Activated CD4-positive, CD25-positive, alpha-beta regulatory T cell treated with anti-CD3 and anti-CD28 coated beads, Interleukin-2, amount 50 U/mL, for 24 hours (primary cell): Measurements from ENCODE around the gene KIF4B.
"Not testable (repeated sequence)": the region's sequence is repeated elsewhere in the genome, so short reads cannot be mapped to it uniquely, and the experiment has no call there.

Experiments used
- ATAC-seq, 2 donors: fragments of 150-1000 bp; cut with Tn5 transposase; one replicate each; pipeline ENCODE4 v1.10.0; 2021; ENCODE audit warnings: mild to moderate bottlenecking in 1 of 2, moderate library complexity in 1 of 2

The KIF4B gene

GRCh38 chr5:155006265-155006664 lies 7.3 kb upstream of the KIF4B start:
- not testable (repeated sequence) for ATAC-seq

GRCh38 chr5:155008669-155009068 lies 4.9 kb upstream of the KIF4B start:
- no peak for ATAC-seq

- no peak for ATAC-seq
These were observed 2.7 kb upstream of the KIF4B start for GRCh38 chr5:155010881-155011280.

GRCh38 chr5:155015239-155015638 lies 1.7 kb downstream of the KIF4B start:
- ATAC-seq: no peak

GRCh38 chr5:155017610-155018009 lies 4.1 kb downstream of the KIF4B start:
- no peak for ATAC-seq

GRCh38 chr5:155019601-155020226 lies 6.2 kb downstream of the KIF4B start:
- no peak for ATAC-seq

GRCh38 chr5:155021842-155022241 lies 8.3 kb downstream of the KIF4B start:
- no peak for ATAC-seq

GRCh38 chr5:155023320-155023719 lies 9.8 kb downstream of the KIF4B start:
- no peak for ATAC-seq

- no peak for ATAC-seq
These were observed 10.5 kb downstream of the KIF4B start for GRCh38 chr5:155024015-155024414.

GRCh38 chr5:155025895-155026294 lies 12.3 kb downstream of the KIF4B start:
- no peak for ATAC-seq

- ATAC-seq: no peak
These were observed 14.6 kb downstream of the KIF4B start for GRCh38 chr5:155027993-155028629.

GRCh38 chr5:155029240-155029639 lies 15.7 kb downstream of the KIF4B start:
- no peak for ATAC-seq

- not testable (repeated sequence) for ATAC-seq
These were observed 20.7 kb downstream of the KIF4B start for GRCh38 chr5:155034145-155034744.

- ATAC-seq: not testable (repeated sequence)
These were observed 21.5 kb downstream of the KIF4B start for GRCh38 chr5:155035087-155035486.

GRCh38 chr5:155040984-155041653 lies 27.6 kb downstream of the KIF4B start:
- no peak for ATAC-seq

- no peak for ATAC-seq
These were observed 31.0 kb downstream of the KIF4B start for GRCh38 chr5:155044591-155044990.

GRCh38 chr5:155046591-155046990 lies 33.0 kb downstream of the KIF4B start:
- ATAC-seq: no peak

GRCh38 chr5:155047818-155048217 lies 34.3 kb downstream of the KIF4B start:
- no peak for ATAC-seq

GRCh38 chr5:155049569-155050383 lies 36.2 kb downstream of the KIF4B start:
- no peak for ATAC-seq

GRCh38 chr5:155050384-155051019 lies 36.9 kb downstream of the KIF4B start:
- ATAC-seq: no peak

- ATAC-seq: no peak
These were observed 39.0 kb downstream of the KIF4B start for GRCh38 chr5:155052532-155052931.

GRCh38 chr5:155053501-155053900 lies 39.9 kb downstream of the KIF4B start:
- ATAC-seq: no peak
